Mucosa of descending colon (tissue), 3 donors: ENCODE data around the gene CCDC89. TPM values are rescaled to one million over a fixed set of nuclear protein-coding genes. Genes with fewer than 3 reads are reported as not detected.
A peak's percentile ranks its signal among the peaks of the same experiment; 100 is the strongest.

Experiments
- ATAC-seq: fragments of 200-7000 bp; cut with Tn5 transposase; one replicate; pipeline ENCODE4 v1.9.1; 2020; ENCODE audit warnings: mild to moderate bottlenecking, moderate library complexity
- DNase-seq, 3 donors: peaks; one replicate each; pipeline ENCODE4 v3.0.0-alpha.2; 2020
- H3K36me3 ChIP-seq: fragments of 200-600 bp; one replicate; pipeline ENCODE4 v1.8.0; 2021; ENCODE audit warnings: low read depth, mild to moderate bottlenecking
- H3K4me1 ChIP-seq: fragments of 200-600 bp; one replicate; pipeline ENCODE4 v1.8.0; 2021; ENCODE audit warnings: low read depth, mild to moderate bottlenecking
- H3K4me3 ChIP-seq: fragments of 200-600 bp; one replicate; pipeline ENCODE4 v1.8.0; 2021; ENCODE audit warnings: mild to moderate bottlenecking
- H3K9me3 ChIP-seq: fragments of 200-600 bp; one replicate; pipeline ENCODE4 v1.8.0; 2021; ENCODE audit warnings: mild to moderate bottlenecking
- intact Hi-C, 2 donors: fragments of 100-400 bp; cut with DNase I in 1 of 2; cut with micrococcal nuclease in 1 of 2; formaldehyde crosslinking; loops; one replicate each; pipeline versions ENCODE4 v1.11.0 to v1.11.1; 2022; cut with DNase I, micrococcal nuclease
- total RNA-seq, 3 donors: library from RNA; stranded (reverse); fragmentation: NEBNext Ultra II Directional in 2 of 3; extraction: Animal tissue kit (Norgen Biotek cat#: 25700) in 2 of 3; gene quantifications; one replicate each; pipeline versions ENCODE4 v1.2.1 to v1.2.4, GENCODE V29; 2021 to 2023
- TF ChIP-seq, protein P1 (sequence below): fragments of 200-600 bp; IDR thresholded peaks from one replicate; pipeline ENCODE4 v1.8.0; 2022; ENCODE audit warnings: antibody characterized with exemption, mild to moderate bottlenecking
- donor health status: DM: no; HTN: no; CAD: no; lungs with moderate emphysema.
- donor health status: DM: no; HTN: no; CAD: no.
- donor health status: DM: no; HTN: yes; CAD: no.

CCDC89 gene
- total RNA-seq, 3 donors from 2014 or later = 4.1 to 6.4 (median 4.1) TPM

DNA sequence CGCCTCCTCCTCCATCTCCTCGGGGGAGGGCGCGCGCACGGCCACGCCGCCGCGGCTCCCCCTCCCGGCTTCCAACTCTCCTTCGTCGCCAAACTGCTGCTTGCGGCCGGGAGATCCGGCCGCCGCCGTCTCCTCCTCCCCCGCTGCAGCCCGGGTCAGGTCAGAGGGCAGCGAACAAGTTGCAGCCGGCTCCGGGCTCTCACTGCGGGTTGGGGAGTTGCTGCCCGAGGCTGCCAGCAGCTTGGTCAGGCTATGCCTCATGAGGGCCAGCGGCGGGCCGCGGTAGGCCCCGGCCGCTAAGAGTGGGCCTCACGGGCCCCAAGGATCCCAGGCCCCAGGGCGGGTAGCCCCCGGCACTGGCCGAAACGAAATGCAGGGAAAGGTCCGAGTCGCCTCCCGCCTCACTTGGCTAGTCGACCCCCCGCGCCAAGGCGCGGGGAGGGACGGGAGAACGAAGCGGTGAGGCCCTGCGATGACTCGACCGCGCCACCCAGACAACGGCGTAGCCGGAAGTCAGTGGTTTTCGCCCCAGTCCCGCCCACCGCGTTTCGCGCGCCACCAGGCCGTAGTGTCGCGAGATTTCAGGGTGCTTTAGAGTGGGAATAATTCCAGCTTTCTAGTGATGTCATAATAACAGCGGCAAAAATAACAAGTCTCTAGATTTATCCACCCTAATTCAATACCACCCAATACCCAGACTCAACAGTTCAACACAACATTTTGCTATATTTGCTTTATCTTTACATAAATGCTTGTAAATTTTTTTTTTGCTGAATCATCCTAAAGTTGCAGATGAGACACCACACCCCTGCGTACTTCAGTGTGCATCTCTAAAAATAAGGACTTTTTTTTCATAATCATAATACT lies 21.1 kb downstream of the CCDC89 start, which contains the start of gene CREBZF:
Gene CREBZF (minus strand): TSS at position 515 of the 867 bp plus-strand sequence. CDS start 254 bp downstream, at position 261.
- TF ChIP-seq, protein P1, sequence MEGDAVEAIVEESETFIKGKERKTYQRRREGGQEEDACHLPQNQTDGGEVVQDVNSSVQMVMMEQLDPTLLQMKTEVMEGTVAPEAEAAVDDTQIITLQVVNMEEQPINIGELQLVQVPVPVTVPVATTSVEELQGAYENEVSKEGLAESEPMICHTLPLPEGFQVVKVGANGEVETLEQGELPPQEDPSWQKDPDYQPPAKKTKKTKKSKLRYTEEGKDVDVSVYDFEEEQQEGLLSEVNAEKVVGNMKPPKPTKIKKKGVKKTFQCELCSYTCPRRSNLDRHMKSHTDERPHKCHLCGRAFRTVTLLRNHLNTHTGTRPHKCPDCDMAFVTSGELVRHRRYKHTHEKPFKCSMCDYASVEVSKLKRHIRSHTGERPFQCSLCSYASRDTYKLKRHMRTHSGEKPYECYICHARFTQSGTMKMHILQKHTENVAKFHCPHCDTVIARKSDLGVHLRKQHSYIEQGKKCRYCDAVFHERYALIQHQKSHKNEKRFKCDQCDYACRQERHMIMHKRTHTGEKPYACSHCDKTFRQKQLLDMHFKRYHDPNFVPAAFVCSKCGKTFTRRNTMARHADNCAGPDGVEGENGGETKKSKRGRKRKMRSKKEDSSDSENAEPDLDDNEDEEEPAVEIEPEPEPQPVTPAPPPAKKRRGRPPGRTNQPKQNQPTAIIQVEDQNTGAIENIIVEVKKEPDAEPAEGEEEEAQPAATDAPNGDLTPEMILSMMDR = no peak
- Histone ChIP-seq H3K36me3 (no peaks in the 10 kb centered on the region), H3K4me3 (peak within 1 kb of the TSS; percentile 56), H3K9me3 (no peaks in the 10 kb centered on the region), H3K4me1 (peaks cover 32% of the 10 kb centered on the region)
- ATAC-seq (peak; percentile 94), DNase-seq (peak; percentile 95 to 96 (median 96))
- intact Hi-C loops = no loop called here

DNA sequence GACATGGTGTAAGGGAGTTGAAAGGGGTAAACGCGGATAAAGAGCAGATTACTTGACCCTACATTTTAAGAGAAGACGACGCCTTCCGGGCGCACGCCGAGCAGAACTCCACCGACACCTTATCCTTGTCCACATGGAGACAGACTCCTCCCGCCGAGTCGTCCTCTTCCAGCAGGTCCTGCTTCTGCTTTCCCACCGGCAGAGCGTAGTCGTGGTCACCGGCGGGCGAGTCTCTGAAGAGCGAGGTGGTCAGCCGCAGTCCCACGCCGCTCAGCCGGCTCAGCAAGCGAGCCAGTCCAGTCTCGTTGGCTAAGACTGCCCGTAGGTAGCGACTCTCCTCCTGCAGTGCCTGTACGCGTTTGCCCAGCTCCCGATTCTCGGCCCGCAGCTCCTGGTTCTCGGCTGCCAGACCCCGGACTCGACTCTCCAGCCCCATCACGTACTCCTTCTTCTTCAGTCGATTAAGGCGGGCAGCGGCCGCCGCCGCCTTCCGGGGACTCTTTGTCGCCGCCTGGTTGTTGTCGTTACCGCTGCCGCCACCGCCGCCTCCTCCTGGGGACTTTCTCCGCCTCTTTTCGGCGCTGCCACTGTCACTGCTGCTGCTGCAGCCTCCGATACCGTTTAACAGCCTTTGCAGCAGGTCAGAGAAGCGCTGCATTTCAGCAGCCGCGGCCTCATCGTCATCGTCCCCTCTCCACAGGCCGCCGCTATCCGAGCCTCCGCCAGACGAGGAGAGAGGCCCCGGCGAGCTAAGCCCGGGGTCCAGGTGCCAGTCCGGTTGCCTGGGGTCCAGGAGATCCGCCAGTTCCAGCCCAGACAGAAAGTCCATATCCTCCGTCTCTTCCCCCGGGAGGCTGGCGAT lies 22.0 kb downstream of the CCDC89 start:
- Histone ChIP-seq H3K36me3 (no peaks in the 10 kb centered on the region), H3K4me3 (peak overlapping the region; percentile 56), H3K9me3 (no peaks in the 10 kb centered on the region), H3K4me1 (peaks cover 40% of the 10 kb centered on the region)
- DNase-seq (peak; percentile 89 to 92 (median 90)), ATAC-seq (peak; percentile 87)
- intact Hi-C loops = no loop called here
- TF ChIP-seq, protein P1 = peak; percentile 59

DNA sequence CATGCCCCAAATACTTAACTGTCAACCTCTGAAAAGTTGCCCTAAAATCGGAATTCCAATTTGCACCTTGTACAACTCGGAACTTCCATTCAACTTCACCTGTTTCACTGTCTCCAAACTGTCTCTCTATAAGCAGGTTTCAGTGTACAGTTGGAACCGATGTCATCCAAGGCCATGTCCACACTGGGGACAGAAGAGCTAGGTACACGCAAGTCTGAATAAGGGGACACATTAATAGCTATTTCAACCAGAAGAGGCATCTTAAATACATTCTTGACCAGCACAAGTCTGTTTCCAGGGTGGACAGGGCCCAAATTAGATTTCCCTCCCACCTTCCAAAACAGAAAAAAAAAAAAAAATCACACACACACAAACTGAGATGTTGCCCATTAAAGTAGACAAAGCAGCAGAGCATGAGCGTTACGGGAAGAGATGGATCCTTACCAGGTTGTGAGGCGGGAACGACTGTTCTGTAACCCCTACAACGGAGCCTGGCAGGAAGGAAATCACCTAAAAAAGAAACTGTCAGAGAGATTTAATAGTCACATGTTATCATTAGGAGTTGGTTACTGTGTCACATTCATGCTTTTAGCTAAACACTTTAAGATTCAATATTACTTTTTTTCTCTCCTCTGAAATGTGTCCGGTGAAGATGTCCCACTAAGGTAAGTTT lies 22.8 kb downstream of the CCDC89 start:
- peaks cover 42% of the 10 kb centered on the region for H3K4me1 ChIP-seq
- intact Hi-C loops = no loop called here

DNA sequence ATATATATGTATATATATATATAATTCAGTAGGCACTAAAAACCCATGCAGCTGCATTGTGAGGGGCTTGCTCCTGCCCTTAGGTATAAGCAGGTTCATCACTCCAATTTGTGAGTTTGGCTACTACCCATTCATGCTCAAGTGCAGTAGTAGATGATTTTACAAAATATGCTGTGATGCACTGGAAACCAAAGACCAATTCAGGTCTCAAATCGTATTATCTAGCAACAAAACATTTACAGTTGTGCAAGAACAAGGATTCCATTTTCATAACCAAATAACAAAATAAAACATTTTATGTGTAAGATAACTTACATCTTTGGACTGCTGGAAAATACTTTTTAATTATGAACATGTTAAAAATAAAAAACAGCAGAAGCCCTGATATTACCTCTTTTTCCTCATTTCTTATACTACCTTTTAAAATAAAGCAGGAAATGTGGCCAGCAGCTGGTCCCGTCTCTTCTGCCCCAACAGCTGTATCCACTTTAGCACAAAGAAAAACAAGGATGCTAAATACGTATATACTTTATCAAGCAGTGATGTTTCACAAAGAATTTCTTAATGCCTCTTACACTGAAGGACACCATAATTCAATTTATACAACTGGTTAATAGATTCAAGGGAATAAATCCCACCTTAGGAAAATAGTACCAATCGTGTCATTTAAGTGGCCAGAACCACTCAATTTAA lies 23.9 kb downstream of the CCDC89 start:
- intact Hi-C loops = no loop called here
- TF ChIP-seq, protein P1 = no peak
- no peak overlapping the region for H3K4me3 ChIP-seq
- DNase-seq (no peak), ATAC-seq (no peak)
- H3K4me1 ChIP-seq = peaks cover 42% of the 10 kb centered on the region
- H3K36me3 ChIP-seq = no peaks in the 10 kb centered on the region
- H3K9me3 ChIP-seq = no peaks in the 10 kb centered on the region

More for the DNA sequence above, 22.8 kb downstream of the CCDC89 start:
- ATAC-seq (no peak), DNase-seq (no peak)
- Histone ChIP-seq H3K4me3 (peak overlapping the region; percentile 56), H3K36me3 (no peaks in the 10 kb centered on the region), H3K9me3 (no peaks in the 10 kb centered on the region)
- TF ChIP-seq, protein P1 = no peak

DNA sequence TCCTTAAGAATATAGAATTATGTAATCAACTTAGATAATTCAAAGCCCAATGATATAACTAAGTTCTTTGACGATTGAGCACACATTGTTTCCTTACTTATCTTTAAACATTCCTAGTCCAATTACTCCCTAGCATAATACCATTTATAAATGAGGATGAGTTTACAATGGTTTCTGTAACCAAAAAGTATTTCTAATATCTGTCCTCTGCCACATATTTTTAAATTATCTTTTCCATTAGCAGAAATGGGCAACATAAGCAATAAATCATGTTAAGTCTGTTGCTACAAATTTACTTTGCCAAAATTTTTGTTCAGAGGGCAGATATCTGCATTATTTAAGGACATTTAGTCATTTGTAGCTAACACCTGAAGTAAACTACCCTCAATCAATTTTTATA lies 27.8 kb downstream of the CCDC89 start:
- DNase-seq = no peak
- Histone ChIP-seq H3K4me1 (peaks cover 33% of the 10 kb centered on the region), H3K9me3 (no peaks in the 10 kb centered on the region), H3K4me3 (no peak overlapping the region), H3K36me3 (no peaks in the 10 kb centered on the region)
- intact Hi-C loops = no loop called here
- ATAC-seq = no peak
- TF ChIP-seq, protein P1 = no peak
